ENCODE measurements around the gene GALNT18. TPM values are rescaled to one million over a fixed set of nuclear protein-coding genes. Genes with fewer than 3 reads are reported as not detected.

GALNT18 gene
- polyA plus RNA-seq, 1 donor from 2014 or later, result 7.6 TPM

DNA sequence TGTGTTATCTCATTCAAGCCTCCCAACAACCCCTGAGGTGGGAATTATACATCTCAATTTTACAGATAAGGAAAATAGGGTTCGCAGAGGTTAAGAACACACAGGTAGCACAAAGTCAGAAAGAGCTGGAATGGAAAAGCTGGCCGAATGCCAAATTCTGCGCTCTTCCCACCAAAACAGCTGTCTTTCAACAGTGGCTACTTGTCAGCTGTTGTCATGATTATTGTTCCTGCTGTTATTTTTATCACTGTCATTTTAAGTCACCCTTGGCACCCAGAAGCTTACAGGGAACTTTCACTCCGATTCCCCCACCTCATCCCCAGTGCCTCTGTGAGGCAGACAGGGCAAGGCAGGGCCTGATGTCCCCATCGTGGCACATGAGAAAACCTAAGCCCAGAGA, 194.3 kb downstream of the GALNT18 start:
- H3K27me3 ChIP-seq (ENCODE audit: insufficient read depth, low read depth, low read length), result no peaks in the 10 kb centered on the region
- H4K20me1 ChIP-seq (ENCODE audit: insufficient read depth), result no peaks in the 10 kb centered on the region
- TF ChIP-seq, protein P1, sequence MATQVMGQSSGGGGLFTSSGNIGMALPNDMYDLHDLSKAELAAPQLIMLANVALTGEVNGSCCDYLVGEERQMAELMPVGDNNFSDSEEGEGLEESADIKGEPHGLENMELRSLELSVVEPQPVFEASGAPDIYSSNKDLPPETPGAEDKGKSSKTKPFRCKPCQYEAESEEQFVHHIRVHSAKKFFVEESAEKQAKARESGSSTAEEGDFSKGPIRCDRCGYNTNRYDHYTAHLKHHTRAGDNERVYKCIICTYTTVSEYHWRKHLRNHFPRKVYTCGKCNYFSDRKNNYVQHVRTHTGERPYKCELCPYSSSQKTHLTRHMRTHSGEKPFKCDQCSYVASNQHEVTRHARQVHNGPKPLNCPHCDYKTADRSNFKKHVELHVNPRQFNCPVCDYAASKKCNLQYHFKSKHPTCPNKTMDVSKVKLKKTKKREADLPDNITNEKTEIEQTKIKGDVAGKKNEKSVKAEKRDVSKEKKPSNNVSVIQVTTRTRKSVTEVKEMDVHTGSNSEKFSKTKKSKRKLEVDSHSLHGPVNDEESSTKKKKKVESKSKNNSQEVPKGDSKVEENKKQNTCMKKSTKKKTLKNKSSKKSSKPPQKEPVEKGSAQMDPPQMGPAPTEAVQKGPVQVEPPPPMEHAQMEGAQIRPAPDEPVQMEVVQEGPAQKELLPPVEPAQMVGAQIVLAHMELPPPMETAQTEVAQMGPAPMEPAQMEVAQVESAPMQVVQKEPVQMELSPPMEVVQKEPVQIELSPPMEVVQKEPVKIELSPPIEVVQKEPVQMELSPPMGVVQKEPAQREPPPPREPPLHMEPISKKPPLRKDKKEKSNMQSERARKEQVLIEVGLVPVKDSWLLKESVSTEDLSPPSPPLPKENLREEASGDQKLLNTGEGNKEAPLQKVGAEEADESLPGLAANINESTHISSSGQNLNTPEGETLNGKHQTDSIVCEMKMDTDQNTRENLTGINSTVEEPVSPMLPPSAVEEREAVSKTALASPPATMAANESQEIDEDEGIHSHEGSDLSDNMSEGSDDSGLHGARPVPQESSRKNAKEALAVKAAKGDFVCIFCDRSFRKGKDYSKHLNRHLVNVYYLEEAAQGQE (IDR thresholded peaks at IDR 0.05; ENCODE audit: borderline replicate concordance), result no peak
- TF ChIP-seq MXI1 (conservative IDR thresholded peaks at IDR 0.05; ENCODE audit: poor library complexity, severe bottlenecking) (no peak), SMC3 (conservative IDR thresholded peaks at IDR 0.05; ENCODE audit: poor library complexity) (no peak), POLR2AphosphoS5 (IDR thresholded peaks at IDR 0.05) (no peak), EZH2 (IDR thresholded peaks at IDR 0.05; ENCODE audit: borderline replicate concordance, insufficient read depth, low read length, poor library complexity, severe bottlenecking) (no peak), TAF1 (IDR thresholded peaks at IDR 0.05; ENCODE audit: low read depth) (no peak), RAD21 (conservative IDR thresholded peaks at IDR 0.05) (no peak), EP300 (conservative IDR thresholded peaks at IDR 0.05; ENCODE audit: poor library complexity, severe bottlenecking) (no peak)
- TF ChIP-seq, protein P2, sequence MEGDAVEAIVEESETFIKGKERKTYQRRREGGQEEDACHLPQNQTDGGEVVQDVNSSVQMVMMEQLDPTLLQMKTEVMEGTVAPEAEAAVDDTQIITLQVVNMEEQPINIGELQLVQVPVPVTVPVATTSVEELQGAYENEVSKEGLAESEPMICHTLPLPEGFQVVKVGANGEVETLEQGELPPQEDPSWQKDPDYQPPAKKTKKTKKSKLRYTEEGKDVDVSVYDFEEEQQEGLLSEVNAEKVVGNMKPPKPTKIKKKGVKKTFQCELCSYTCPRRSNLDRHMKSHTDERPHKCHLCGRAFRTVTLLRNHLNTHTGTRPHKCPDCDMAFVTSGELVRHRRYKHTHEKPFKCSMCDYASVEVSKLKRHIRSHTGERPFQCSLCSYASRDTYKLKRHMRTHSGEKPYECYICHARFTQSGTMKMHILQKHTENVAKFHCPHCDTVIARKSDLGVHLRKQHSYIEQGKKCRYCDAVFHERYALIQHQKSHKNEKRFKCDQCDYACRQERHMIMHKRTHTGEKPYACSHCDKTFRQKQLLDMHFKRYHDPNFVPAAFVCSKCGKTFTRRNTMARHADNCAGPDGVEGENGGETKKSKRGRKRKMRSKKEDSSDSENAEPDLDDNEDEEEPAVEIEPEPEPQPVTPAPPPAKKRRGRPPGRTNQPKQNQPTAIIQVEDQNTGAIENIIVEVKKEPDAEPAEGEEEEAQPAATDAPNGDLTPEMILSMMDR (IDR thresholded peaks at IDR 0.05; ENCODE audit: poor library complexity, severe bottlenecking), result no peak
- H3K4me2 ChIP-seq (ENCODE audit: low read length), result no peak overlapping the region
- no peaks in the 10 kb centered on the region for H3F3A ChIP-seq (ENCODE audit: insufficient read depth, low read length, poor library complexity, severe bottlenecking)
- no peak overlapping the region for H2AFZ ChIP-seq (ENCODE audit: low read depth, low read length)
- no peak overlapping the region for H3K4me3 ChIP-seq (ENCODE audit: low read length)
- no peaks in the 10 kb centered on the region for H3K9me2 ChIP-seq (ENCODE audit: insufficient read depth, low read length)
- no peaks in the 10 kb centered on the region for H3K9me3 ChIP-seq (ENCODE audit: low read length)
- no peak overlapping the region for H3K9ac ChIP-seq (ENCODE audit: low read length)
- H3K27ac ChIP-seq (ENCODE audit: low read length), result no peak overlapping the region
- H3K79me2 ChIP-seq (replicated peaks; ENCODE audit: insufficient read depth, low read length), result no peaks in the 10 kb centered on the region
- H3K36me3 ChIP-seq (ENCODE audit: insufficient read depth, low read length), result no peaks in the 10 kb centered on the region

DNA sequence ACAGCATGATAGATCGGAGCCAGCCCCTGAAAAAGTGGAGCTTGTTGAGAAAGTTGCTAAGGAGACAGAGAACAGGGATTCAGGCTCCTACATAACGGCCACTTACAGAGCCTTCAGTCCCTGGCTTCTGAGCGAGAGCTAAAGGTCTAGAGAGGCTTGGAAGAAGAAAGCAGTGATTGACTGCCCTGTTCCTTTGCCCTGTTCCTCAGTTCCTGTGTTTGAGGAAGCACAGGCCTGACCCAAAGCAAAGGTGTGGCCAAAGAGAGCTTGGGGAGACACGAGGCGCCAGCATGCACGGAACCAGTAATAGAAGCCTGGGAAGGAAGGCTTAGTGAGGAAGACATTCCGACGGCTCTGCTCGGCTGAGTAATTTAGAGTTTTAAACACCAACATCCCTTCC, 194.7 kb downstream of the GALNT18 start:
- Histone ChIP-seq H3K79me2 (replicated peaks; ENCODE audit: insufficient read depth, low read length) (no peaks in the 10 kb centered on the region), H3K4me2 (ENCODE audit: low read length) (no peak overlapping the region), H3F3A (ENCODE audit: insufficient read depth, low read length, poor library complexity, severe bottlenecking) (no peaks in the 10 kb centered on the region), H3K27me3 (ENCODE audit: insufficient read depth, low read depth, low read length) (no peaks in the 10 kb centered on the region), H3K9ac (ENCODE audit: low read length) (no peak overlapping the region), H4K20me1 (ENCODE audit: insufficient read depth) (no peaks in the 10 kb centered on the region), H3K9me2 (ENCODE audit: insufficient read depth, low read length) (no peaks in the 10 kb centered on the region), H3K27ac (ENCODE audit: low read length) (no peak overlapping the region), H3K9me3 (ENCODE audit: low read length) (no peaks in the 10 kb centered on the region), H3K36me3 (ENCODE audit: insufficient read depth, low read length) (no peaks in the 10 kb centered on the region), H2AFZ (ENCODE audit: low read depth, low read length) (no peak overlapping the region), H3K4me3 (ENCODE audit: low read length) (no peak overlapping the region)
- TF ChIP-seq POLR2AphosphoS5 (IDR thresholded peaks at IDR 0.05), result no peak

All from neural cell (in vitro differentiated cells).